Panc1 (cell line): ENCODE results near the gene TXNRD3. TPM values are rescaled to one million over a fixed set of nuclear protein-coding genes. Genes with fewer than 3 reads are reported as not detected.

Source experiments
- ATAC-seq: fragments of 200-7000 bp; cut with Tn5 transposase; 2 replicates; pipeline ENCODE4 v1.9.1; 2020; ENCODE audit warnings: mild to moderate bottlenecking, moderate library complexity
- BruUV-seq: library from RNA; stranded (reverse); fragments of 400-500 nt; replicated peaks from 2 replicates; lab custom pipeline; 2021; lab: Mats Ljungman, UMichigan
- CTCF ChIA-PET: fragments of 300-600 bp; sonication (Branson Sonifier 250); formaldehyde crosslinking; loops from one replicate; lab custom pipeline; 2022; ENCODE audit warnings: antibody characterized with exemption; lab: Charles Lee
- POLR2A ChIA-PET: fragments of 300-600 bp; sonication (Branson Sonifier 250); formaldehyde crosslinking; loops from one replicate; lab custom pipeline; 2022; ENCODE audit warnings: antibody characterized with exemption; lab: Charles Lee
- DNase-seq: peaks from one replicate; pipeline ENCODE4 v3.0.0-alpha.2; 2010; ENCODE audit warnings: low read depth, low spot score
- H3K27ac ChIP-seq: 2 replicates; pipeline ENCODE4 v1.5.1; 2011; ENCODE audit warnings: mild to moderate bottlenecking, low read length, inconsistent platforms
- H3K27me3 ChIP-seq: fragments of 200-500 bp; sonication (Bioruptor generic); 2 replicates; pipeline ENCODE4 v1.6.0; 2014; ENCODE audit warnings: low read length, inconsistent platforms; ENCODE audit not compliant: control insufficient read depth, insufficient read depth
- H3K36me3 ChIP-seq: fragments of 200-500 bp; sonication (Bioruptor generic); 2 replicates; pipeline ENCODE4 v1.5.1; 2014; ENCODE audit warnings: inconsistent platforms, mild to moderate bottlenecking, low read length, moderate library complexity; ENCODE audit not compliant: control insufficient read depth, insufficient read depth
- H3K4me1 ChIP-seq: 2 replicates; pipeline ENCODE4 v1.5.1; 2011; ENCODE audit warnings: inconsistent platforms, mild to moderate bottlenecking, low read length, moderate library complexity; ENCODE audit not compliant: control insufficient read depth, insufficient read depth
- H3K4me3 ChIP-seq, 2 experiments: 2 replicates each; pipeline ENCODE4 v1.5.1; 2011 to 2012; ENCODE audit warnings: low read depth in 2 of 2, low read length in 2 of 2, mild to moderate bottlenecking in 2 of 2, inconsistent platforms in 1 of 2, moderate library complexity in 1 of 2
- H3K9me3 ChIP-seq: fragments of 200-500 bp; sonication (Bioruptor generic); 2 replicates; pipeline ENCODE4 v1.5.1; 2014; ENCODE audit warnings: low read depth, mild to moderate bottlenecking, inconsistent platforms, low read length, moderate library complexity; ENCODE audit not compliant: control insufficient read depth, insufficient read depth
- CTCF ChIP-seq: fragments of 450-650 bp; IDR thresholded peaks from 2 replicates; pipeline ENCODE4 v1.5.1; 2017; ENCODE audit warnings: mild to moderate bottlenecking
- POLR2AphosphoS5 ChIP-seq: IDR thresholded peaks from 2 replicates; pipeline ENCODE4 v1.6.1; 2012; ENCODE audit warnings: mild to moderate bottlenecking, low read depth, low read length, moderate library complexity
- REST ChIP-seq, 2 experiments: IDR thresholded peaks; 2 replicates each; pipeline ENCODE4 v1.6.1; 2011 to 2012; ENCODE audit warnings: low read depth in 2 of 2, control low read depth in 1 of 2, low read length in 1 of 2, mild to moderate bottlenecking in 1 of 2, moderate library complexity in 1 of 2; ENCODE audit not compliant: insufficient read depth in 1 of 2
- SIN3A ChIP-seq: IDR thresholded peaks from 2 replicates; pipeline ENCODE4 v1.6.1; 2012; ENCODE audit warnings: low read depth, mild to moderate bottlenecking, low read length, moderate library complexity, borderline replicate concordance; ENCODE audit not compliant: insufficient read depth
- TCF7L2 ChIP-seq: IDR thresholded peaks from 2 replicates; pipeline ENCODE4 v1.6.1; 2011; ENCODE audit warnings: mild to moderate bottlenecking, low read depth, low read length, inconsistent platforms
- in situ Hi-C: cut with HindIII; loops from 2 replicates; pipeline ENCODE4 v1.10.0; 2016; ENCODE audit warnings: low sequenced_read_pairs, low pct_unique_long_range_greater_than_20kb
- intact Hi-C: fragments of 100-400 bp; cut with micrococcal nuclease; formaldehyde crosslinking; loops from one replicate; pipeline ENCODE4 v1.10.0; 2022; ENCODE audit not compliant: unreplicated experiment
- total RNA-seq: library from RNA; stranded (reverse); gene quantifications from one replicate; pipeline ENCODE4 v1.2.1, GENCODE V29; 2021; ENCODE audit not compliant: unreplicated experiment

Gene TXNRD3
- total RNA-seq, 1 experiment from 2014 or later = 17.2 TPM

- in situ Hi-C loops (no loop called here), intact Hi-C loops (loop anchor here (10.0 kb wide), 1 partner anchor 144 kb away; the partner anchor contains the start of gene CHST13)
- no TSS peak for BruUV-seq
- ATAC-seq (0 out of 2 replicates have a peak, but pooled peaks have one; percentile 18), DNase-seq (no peak)
- Histone ChIP-seq H3K36me3 (no peaks in the 10 kb centered on the region), H3K27me3 (0 out of 2 replicates have a peak, but pooled peaks cover 5% of the 10 kb centered on the region), H3K4me1 (no peaks in the 10 kb centered on the region), H3K27ac (no peak overlapping the region), H3K9me3 (peaks cover 2% of the 10 kb centered on the region; the same call in 1 of the 2 replicates), H3K4me3 (no peak overlapping the region)
- ChIA-PET POLR2A (no interaction called here), CTCF (interaction anchor here (1.0 kb wide), 1 partner anchor 11 kb away, joined by 9 read pairs; no protein-coding TSS in a partner anchor)
- TF ChIP-seq TCF7L2 = no peak
- no peak for TF ChIP-seq SIN3A
- no peak for TF ChIP-seq POLR2AphosphoS5
- TF ChIP-seq REST (IDR thresholded peaks at IDR 0.05; ENCODE audit: insufficient read depth in 1 of 2, low read depth in 2 of 2, low read length in 1 of 2) = no peak
- no peak for TF ChIP-seq CTCF
Observed at GRCh38 chr3:126668450-126669401, 13.8 kb upstream of the TXNRD3 start.

GRCh38 chr3:126667631-126668449 lies 12.9 kb upstream of the TXNRD3 start:
- TF ChIP-seq TCF7L2 = no peak
- TF ChIP-seq CTCF = no peak
- no peak for TF ChIP-seq POLR2AphosphoS5
- TF ChIP-seq SIN3A = no peak
- TF ChIP-seq REST (IDR thresholded peaks at IDR 0.05; ENCODE audit: insufficient read depth in 1 of 2, low read depth in 2 of 2, low read length in 1 of 2) = no peak
- intact Hi-C loops = loop anchor here (10.0 kb wide), 1 partner anchor 143 kb away; the partner anchor contains the start of gene CHST13
- Histone ChIP-seq H3K9me3 (no peaks in the 10 kb centered on the region), H3K4me1 (no peaks in the 10 kb centered on the region), H3K36me3 (no peaks in the 10 kb centered on the region), H3K27ac (no peak overlapping the region), H3K27me3 (0 out of 2 replicates have a peak, but pooled peaks cover 5% of the 10 kb centered on the region), H3K4me3 (no peak overlapping the region)
- in situ Hi-C loops = no loop called here
- ChIA-PET CTCF (interaction anchor here (0.6 kb wide), 2 partner anchors 12 to 438 kb away, joined by 3 to 4 read pairs; no protein-coding TSS in a partner anchor), POLR2A (no interaction called here)
- BruUV-seq = no TSS peak
- ATAC-seq = no peak
- no peak for DNase-seq
